Measurements from ENCODE around the gene ABL1.

Gene ABL1

DNA sequence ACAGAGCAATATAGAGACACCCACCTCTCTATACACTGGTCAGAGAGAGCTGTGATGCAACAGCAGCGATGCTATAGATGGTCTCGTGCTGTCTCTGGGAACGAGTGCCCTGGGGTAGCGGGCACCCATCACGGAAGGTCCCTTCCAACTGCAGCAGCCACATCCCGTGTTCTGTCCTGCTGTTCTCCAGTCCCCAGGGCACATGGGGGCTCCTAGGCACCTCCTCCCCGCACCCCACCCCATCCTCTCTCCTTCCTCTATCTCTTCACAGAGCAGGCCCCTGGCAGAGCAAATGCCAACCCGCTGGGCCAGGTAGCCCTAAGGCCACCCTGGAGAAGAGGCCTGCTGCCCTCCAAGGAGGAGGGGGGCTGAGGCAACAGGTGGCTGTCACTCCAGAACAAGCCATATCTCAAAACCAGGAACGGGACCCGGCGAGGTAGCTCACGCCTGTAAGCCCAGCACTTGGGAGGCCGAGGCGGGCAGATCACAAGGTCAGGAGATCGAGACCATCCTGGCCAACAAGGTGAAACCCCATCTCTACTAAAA lies 95.8 kb downstream of the ABL1 start:
- DNase-seq (ENCODE audit: low read depth in 4 of 4, low spot score in 1 of 4): no peak

DNA sequence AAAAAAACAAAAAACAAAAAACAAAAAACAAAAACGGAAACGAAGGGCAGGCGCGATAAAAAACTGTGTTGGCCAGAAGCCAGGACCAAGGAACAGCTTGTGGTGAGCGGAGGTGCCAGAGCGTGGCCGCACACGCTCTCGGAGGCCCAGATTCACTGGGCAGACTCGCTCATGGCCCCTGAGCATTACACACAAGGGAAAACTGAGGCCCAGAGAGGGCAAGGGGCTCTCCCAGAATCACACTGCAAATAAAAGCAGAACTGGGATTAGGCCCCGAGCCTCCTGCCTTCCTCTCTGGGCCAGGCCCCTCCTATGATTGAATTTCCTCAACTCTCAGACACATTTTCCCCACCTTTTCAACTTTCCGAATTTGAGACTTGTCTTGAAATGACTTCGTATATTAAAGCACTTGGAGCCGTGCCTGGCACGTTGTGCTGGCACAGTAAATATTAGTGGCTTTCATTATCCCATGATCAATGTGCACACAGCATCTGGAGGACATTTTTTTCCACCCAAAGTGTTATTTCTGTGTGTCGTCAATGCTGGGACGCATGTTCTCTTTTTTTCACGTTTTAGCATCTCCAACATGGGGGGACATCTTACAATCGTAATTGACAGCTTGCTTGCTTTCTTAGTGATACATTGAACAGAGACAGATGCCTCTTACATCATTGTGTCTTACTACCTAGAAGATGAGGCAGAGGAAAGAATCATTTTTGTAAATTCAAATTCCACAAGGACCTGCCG lies 96.6 kb downstream of the ABL1 start:
- no peak for DNase-seq (ENCODE audit: low read depth in 4 of 4, low spot score in 1 of 4)

DNA sequence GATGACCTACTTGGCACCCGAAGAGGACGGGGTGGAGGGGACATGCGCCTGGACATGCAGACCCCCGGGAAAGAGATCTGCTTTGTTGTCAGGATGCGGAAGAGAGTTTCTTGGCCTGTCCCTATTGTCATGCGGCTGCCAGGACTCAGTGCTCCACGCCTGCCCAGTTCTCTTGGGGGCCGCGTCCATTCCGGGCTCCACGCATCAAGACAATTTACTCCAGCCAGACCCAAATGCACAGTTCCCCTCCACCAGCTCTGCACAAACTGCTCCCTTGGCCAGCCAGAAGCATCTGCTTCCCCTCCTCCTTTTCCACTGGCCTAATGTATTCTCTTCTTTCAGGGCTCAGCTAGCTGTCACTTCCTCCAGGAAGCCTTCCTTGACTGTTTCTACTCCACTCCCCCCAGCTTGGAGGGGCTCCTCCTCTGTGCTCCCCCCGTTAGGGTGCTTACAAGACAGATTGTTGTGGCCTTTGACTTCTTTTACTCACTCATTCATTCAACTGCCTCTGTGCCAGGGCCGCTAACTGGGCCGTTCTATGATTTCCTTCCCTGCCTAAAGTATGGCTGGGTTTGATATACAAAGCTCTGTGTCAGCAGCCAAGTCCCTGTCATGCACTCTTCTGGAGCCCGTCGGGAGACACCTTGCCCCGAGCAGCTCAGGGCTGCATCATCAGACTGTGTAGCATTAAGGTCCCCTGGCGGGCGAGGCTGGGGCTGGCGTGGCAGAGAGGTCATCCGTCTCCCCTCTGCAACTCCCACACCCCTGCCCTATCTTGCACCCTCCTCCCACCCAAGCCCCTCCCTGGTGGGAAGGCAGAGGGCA lies 97.4 kb downstream of the ABL1 start:
- no peak for DNase-seq (ENCODE audit: low read depth in 4 of 4, low spot score in 1 of 4)

DNA sequence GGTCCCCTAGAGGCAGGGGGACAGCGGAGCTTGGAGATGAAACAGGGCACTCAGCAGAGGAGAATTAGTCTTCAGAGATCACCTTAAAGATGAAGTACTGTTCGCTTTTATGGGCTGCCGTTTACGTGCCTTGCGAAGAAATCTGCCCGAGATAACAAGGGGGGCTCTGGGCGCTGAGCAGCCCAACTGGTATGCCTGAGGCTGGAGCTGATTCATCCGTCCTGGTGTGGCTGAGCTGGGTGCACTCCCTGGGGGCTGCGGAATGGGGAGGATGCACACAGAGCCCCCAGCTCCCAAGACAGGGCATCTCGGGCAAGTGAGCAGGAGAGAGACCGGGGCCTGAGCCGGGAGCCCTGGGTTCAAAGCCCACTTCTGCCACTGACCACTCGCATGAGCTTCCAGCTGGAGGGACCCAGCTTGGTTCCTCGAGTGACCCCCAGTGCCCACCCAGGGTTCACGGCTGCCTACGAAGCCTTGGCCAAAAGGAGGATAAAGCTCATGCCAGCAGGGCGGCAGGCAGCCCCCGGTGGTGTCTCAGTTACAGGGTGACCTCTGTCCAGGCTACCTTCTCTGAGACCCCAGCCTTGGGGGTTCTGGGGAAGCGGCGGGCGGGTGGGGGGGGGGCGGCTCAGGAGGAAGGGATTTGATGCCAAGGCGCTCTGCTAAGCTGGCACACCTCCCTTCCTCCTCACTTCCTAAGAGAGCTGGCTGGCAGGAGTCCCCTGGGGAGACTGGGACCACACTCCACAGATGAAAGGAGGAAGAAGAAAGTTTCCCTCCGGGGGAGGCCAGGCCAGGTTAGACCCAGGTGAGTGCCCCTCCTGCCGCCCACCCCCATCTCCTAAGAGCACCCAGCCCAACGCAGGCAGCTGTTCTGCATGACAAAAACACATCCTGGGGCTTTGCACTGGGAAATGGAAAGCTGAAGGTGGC lies 98.3 kb downstream of the ABL1 start:
- DNase-seq (ENCODE audit: low read depth in 4 of 4, low spot score in 1 of 4): no peak

DNA sequence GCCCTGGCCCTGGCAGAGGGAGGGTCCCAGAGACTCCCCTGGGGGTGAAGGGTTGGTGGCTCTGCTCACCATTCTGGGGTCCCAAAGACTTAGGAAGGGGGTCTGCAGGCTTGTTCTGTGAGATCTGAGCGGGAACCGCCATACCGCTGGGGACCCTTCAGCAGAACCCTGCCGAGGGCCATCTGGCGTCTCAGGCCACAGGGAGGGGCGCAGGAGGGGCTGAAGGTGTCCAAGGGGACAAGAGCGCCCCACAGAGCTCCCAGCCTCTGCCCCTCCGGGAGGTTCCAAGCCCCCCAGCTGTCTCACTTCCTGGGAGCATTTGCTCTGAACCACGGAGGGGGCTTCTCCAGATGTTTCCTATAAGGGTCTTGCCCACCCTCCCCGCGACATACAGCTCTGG lies 99.2 kb downstream of the ABL1 start:
- no peak for DNase-seq (ENCODE audit: low read depth in 4 of 4, low spot score in 1 of 4)

DNA sequence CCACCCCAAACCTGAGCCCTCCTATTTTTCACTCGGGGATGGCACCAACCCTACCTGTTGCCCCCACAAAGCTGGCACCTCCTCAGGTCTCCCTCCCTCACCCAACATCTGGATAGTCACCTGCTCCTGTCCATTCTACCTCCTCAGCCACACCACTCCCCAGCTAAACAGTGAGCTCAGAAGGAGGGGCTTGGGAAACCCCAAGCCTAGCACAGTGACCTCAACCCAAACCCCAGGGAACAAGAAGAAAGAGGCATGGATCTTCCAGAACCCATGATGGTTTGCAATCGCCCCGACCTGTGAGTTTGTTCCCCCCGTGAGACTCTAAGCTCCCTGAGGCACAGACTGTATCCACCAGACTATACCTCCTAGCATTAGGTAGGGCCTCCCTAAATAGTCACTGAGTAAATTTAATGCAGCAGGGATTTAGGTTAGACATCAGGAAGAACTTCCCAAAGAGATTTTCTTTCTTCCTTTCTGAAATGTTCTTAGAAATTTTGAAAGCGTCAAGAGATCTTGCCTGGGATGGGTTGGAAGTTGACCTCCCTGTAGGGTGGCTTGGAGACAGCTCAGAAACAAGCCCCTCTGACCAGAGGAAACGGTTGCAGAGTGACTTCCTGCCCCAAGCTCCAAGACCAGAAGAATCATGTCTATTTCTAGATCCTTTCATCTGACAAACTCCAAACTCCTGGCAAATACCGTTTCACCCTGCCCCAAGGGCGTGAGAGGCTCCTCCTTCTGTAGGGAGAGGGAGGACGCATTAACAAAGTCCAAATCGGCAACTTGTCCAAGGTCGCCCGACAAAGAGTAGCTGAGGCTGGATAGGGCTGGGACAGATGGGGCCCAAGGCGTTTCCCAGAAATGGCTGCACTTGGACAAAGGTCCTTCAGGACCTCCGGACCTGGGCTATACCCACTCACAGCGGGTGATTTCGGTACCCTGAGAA lies 99.9 kb downstream of the ABL1 start:
- no peak for DNase-seq (ENCODE audit: low read depth in 4 of 4, low spot score in 1 of 4)

DNA sequence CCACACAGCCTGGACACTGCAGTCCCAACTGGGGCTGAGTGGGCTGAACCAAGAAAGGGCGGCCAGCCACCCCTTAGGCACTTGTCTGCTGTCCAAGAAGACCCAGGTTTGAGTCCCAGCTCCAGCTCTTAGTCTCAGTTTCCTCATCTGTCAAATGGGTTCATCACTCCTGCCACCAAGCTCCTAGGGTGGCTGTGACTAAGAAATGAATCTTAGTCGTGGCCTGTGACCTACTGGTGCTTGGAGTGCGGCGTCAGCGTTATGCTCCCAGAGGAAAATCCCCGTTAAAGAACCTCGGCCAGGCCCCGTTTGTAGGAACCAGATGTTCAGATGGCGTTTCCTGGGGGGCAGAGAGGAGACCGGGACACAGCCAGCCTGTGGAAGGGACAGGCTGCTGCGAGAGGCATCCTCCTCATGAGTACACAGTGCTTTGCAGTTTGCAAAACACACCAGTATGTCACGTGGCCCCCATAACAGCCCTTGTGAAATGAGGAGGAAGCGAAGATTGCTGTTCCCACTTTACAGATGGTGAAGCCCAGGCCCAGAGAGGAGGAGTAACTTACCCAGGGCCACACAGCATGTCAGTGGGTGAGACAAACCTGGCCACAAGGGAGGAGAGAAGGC lies 100.7 kb downstream of the ABL1 start:
- DNase-seq (ENCODE audit: low read depth in 4 of 4, low spot score in 1 of 4): no peak

DNA sequence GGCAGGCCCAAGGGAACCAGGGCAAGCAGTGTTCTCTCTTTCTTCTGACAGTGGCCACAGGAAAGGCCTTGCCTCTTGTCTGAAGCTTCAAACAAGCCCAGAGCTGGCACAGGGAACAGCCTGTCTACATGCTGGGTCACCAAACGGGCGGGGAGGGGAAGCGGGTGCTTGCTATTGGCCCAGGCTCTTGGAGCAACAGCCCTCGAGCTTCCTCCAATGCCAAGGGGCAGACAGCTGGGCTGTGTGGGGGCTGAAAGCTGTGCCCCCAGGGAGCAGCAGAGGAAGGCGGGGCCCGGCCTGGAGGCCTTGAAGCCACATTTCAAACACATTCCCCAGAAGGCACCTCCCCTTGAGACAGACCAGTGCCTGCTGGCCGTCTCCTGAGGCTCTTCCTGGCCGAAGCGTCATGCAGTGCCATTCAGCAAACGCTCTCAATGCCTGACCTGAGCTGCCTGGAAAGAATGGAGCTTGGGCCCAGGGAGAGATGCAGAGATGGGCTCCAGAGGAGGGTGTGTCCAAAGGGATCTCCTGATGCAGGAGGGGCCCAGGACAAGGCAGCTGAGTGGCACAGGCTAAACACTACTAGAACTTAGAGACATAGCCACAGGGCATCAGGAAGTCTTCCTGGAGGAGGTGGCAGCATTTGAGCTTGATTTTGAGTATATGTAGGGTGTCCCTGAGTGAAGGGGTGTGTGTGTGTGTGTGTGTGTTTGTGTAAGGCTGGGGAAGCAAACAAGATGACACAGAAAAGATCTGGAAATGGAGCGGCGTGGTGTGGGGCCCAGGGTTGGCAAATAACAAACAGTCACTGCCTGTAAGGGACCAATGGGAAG lies 101.4 kb downstream of the ABL1 start:
- DNase-seq (ENCODE audit: low read depth in 4 of 4, low spot score in 1 of 4): no peak

Measured in stimulated activated CD4-positive, alpha-beta T cell treated with anti-CD3 and anti-CD28 coated beads, Interleukin-1b, Interleukin-23, amount 100 ng/mL, for 24 hours (primary cell).